ENCODE data around the gene RNF214. TPM values are rescaled to one million over a fixed set of nuclear protein-coding genes. Genes with fewer than 3 reads are reported as not detected.
"Not testable (repeated sequence)": the region's sequence is repeated elsewhere in the genome, so short reads cannot be mapped to it uniquely, and the experiment has no call there.

The RNF214 gene
- polyA plus RNA-seq, 5 donors = 24.7 to 33.7 (median 31.1) TPM

GRCh38 chr11:117230286-117230961, 2.0 kb upstream of the RNF214 start:
- DNase-seq = no peak

GRCh38 chr11:117230999-117231841, 1.3 kb upstream of the RNF214 start:
- DNase-seq = no peak

- DNase-seq = no peak
Observed at GRCh38 chr11:117231842-117232091, 704 bp upstream of the RNF214 start, which contains the start of gene PCSK7. Gene PCSK7, minus strand, starts transcription at chr11:117232073. Its CDS starts 2,229 bp downstream, at chr11:117229844.

- DNase-seq = peak in 1 of 2 donors; percentile 8
Observed at GRCh38 chr11:117232911-117233409, 489 bp downstream of the RNF214 start.

- DNase-seq = no peak
Observed at GRCh38 chr11:117238221-117238620, 5.8 kb downstream of the RNF214 start.

GRCh38 chr11:117239295-117239694, 6.8 kb downstream of the RNF214 start:
- no peak for DNase-seq

GRCh38 chr11:117248341-117248740, 15.9 kb downstream of the RNF214 start:
- no peak for DNase-seq

- DNase-seq = no peak
Observed at GRCh38 chr11:117249571-117249970, 17.1 kb downstream of the RNF214 start.

GRCh38 chr11:117251506-117251905, 19.0 kb downstream of the RNF214 start:
- no peak for DNase-seq

GRCh38 chr11:117255966-117256365, 23.5 kb downstream of the RNF214 start:
- no peak for DNase-seq

- DNase-seq = no peak
Observed at GRCh38 chr11:117256573-117256972, 24.1 kb downstream of the RNF214 start.

GRCh38 chr11:117258576-117258975, 26.1 kb downstream of the RNF214 start:
- no peak for DNase-seq

GRCh38 chr11:117259417-117259816, 26.9 kb downstream of the RNF214 start:
- no peak for DNase-seq

GRCh38 chr11:117264624-117265323, 32.3 kb downstream of the RNF214 start:
- not testable (repeated sequence) for DNase-seq

GRCh38 chr11:117265745-117266144, 33.3 kb downstream of the RNF214 start:
- DNase-seq = no peak

GRCh38 chr11:117269856-117270255, 37.4 kb downstream of the RNF214 start:
- no peak for DNase-seq

- DNase-seq = no peak
Observed at GRCh38 chr11:117271208-117271607, 38.7 kb downstream of the RNF214 start.

GRCh38 chr11:117272175-117272574, 39.7 kb downstream of the RNF214 start:
- not testable (repeated sequence) for DNase-seq

- no peak for DNase-seq
Observed at GRCh38 chr11:117273550-117274289, 41.2 kb downstream of the RNF214 start.

- no peak for DNase-seq
Observed at GRCh38 chr11:117278347-117278746, 45.9 kb downstream of the RNF214 start.

GRCh38 chr11:117279711-117280376, 47.4 kb downstream of the RNF214 start:
- no peak for DNase-seq

All from right lung (tissue), 5 donors.